Karpas-422 (cell line): ENCODE data around the gene CKAP5. TPM values are rescaled to one million over a fixed set of nuclear protein-coding genes. Genes with fewer than 3 reads are reported as not detected.

ENCODE experiments used
- DNase-seq: peaks from one replicate; pipeline ENCODE4 v3.0.0-alpha.2; 2015
- H2AFZ ChIP-seq: fragments of 200-600 bp; sonication (generic); 2 replicates; pipeline ENCODE4 v1.6.1; 2014; ENCODE audit warnings: antibody characterized with exemption, low read length, mixed read lengths
- H3K27ac ChIP-seq: fragments of 200-600 bp; sonication (generic); 2 replicates; pipeline ENCODE4 v1.5.1; 2014; ENCODE audit warnings: mild to moderate bottlenecking, low read length, moderate library complexity
- H3K27me3 ChIP-seq: fragments of 200-600 bp; sonication (generic); 2 replicates; pipeline ENCODE4 v1.6.1; 2014; ENCODE audit warnings: low read length, mixed read lengths
- H3K36me3 ChIP-seq: fragments of 200-600 bp; sonication (generic); 2 replicates; pipeline ENCODE4 v1.6.1; 2014; ENCODE audit warnings: low read length, mixed read lengths; ENCODE audit not compliant: insufficient read depth
- H3K4me1 ChIP-seq: fragments of 200-600 bp; sonication (generic); 2 replicates; pipeline ENCODE4 v1.6.1; 2014; ENCODE audit warnings: mild to moderate bottlenecking, low read length, mixed read lengths
- H3K4me2 ChIP-seq: fragments of 200-600 bp; sonication (generic); 2 replicates; pipeline ENCODE4 v1.6.1; 2014; ENCODE audit warnings: low read length, low read depth, mild to moderate bottlenecking; ENCODE audit not compliant: poor library complexity, severe bottlenecking
- H3K4me3 ChIP-seq: fragments of 200-600 bp; sonication (generic); 2 replicates; pipeline ENCODE4 v1.5.1; 2014; ENCODE audit warnings: mild to moderate bottlenecking, antibody characterized with exemption, low read length, mixed read lengths
- H3K79me2 ChIP-seq: fragments of 200-600 bp; sonication (generic); 2 replicates; pipeline ENCODE4 v1.6.1; 2014; ENCODE audit warnings: mild to moderate bottlenecking, low read length, mixed read lengths
- H3K9ac ChIP-seq: fragments of 200-600 bp; sonication (generic); 2 replicates; pipeline ENCODE4 v1.6.0; 2014; ENCODE audit warnings: low read length
- H3K9me2 ChIP-seq: fragments of 200-600 bp; sonication (generic), shearing (Covaris generic); replicated peaks from 2 replicates; pipeline ENCODE4 v1.6.0; 2014; ENCODE audit warnings: mild to moderate bottlenecking, low read length, moderate library complexity; ENCODE audit not compliant: insufficient read depth
- H3K9me3 ChIP-seq: fragments of 300-700, 200-600 bp; sonication (generic); 2 replicates; pipeline ENCODE4 v1.6.1; 2014; ENCODE audit warnings: low read length, mixed read lengths
- H4K20me1 ChIP-seq: fragments of 200-600 bp; sonication (generic); 2 replicates; pipeline ENCODE4 v1.6.1; 2014; ENCODE audit warnings: mild to moderate bottlenecking, antibody characterized with exemption, low read length, low read depth; ENCODE audit not compliant: insufficient read depth
- total RNA-seq: library from RNA; depleted of rRNA; stranded (reverse); fragments of >200 nt; shearing (Covaris generic); gene quantifications from 2 replicates; pipeline ENCODE4 v1.2.3, GENCODE V29; 2014; ENCODE audit warnings: low replicate concordance

The CKAP5 gene
- total RNA-seq, 1 experiment from 2014 or later = 82.2 TPM

GRCh38 chr11:46726206-46726862 is 119.7 kb downstream of the CKAP5 start:
- Histone ChIP-seq H3K4me1 (peaks cover 8% of the 10 kb centered on the region), H3K36me3 (no peaks in the 10 kb centered on the region), H3K4me2 (no peak overlapping the region), H3K27me3 (no peaks in the 10 kb centered on the region), H3K9me2 (no peaks in the 10 kb centered on the region), H2AFZ (no peak overlapping the region), H3K9me3 (no peaks in the 10 kb centered on the region), H4K20me1 (no peaks in the 10 kb centered on the region), H3K79me2 (no peaks in the 10 kb centered on the region), H3K27ac (no peak overlapping the region), H3K9ac (no peak overlapping the region), H3K4me3 (no peak overlapping the region)
- no peak for DNase-seq

GRCh38 chr11:46725338-46726205 is 120.5 kb downstream of the CKAP5 start:
- H3K9me3 ChIP-seq = no peaks in the 10 kb centered on the region
- H3K4me3 ChIP-seq = no peak overlapping the region
- H3K36me3 ChIP-seq = no peaks in the 10 kb centered on the region
- no peaks in the 10 kb centered on the region for H3K79me2 ChIP-seq
- H4K20me1 ChIP-seq = no peaks in the 10 kb centered on the region
- H3K4me2 ChIP-seq = no peak overlapping the region
- H3K27ac ChIP-seq = no peak overlapping the region
- no peaks in the 10 kb centered on the region for H3K27me3 ChIP-seq
- DNase-seq = no peak
- H2AFZ ChIP-seq = no peak overlapping the region
- H3K9ac ChIP-seq = no peak overlapping the region
- H3K4me1 ChIP-seq = peaks cover 8% of the 10 kb centered on the region
- H3K9me2 ChIP-seq = no peaks in the 10 kb centered on the region

- no peaks in the 10 kb centered on the region for H4K20me1 ChIP-seq
- H3K9me3 ChIP-seq = no peaks in the 10 kb centered on the region
- H3K27me3 ChIP-seq = no peaks in the 10 kb centered on the region
- H2AFZ ChIP-seq = peak overlapping the region; percentile 42; the same call in 1 of the 2 replicates
- H3K4me3 ChIP-seq = no peak overlapping the region
- H3K4me1 ChIP-seq = peaks cover 8% of the 10 kb centered on the region
- DNase-seq = no peak
- no peak overlapping the region for H3K27ac ChIP-seq
- H3K79me2 ChIP-seq = no peaks in the 10 kb centered on the region
- H3K9ac ChIP-seq = no peak overlapping the region
- no peak overlapping the region for H3K4me2 ChIP-seq
- H3K36me3 ChIP-seq = no peaks in the 10 kb centered on the region
- H3K9me2 ChIP-seq = no peaks in the 10 kb centered on the region
Observed at GRCh38 chr11:46724088-46724487, 122.0 kb downstream of the CKAP5 start.

DNA sequence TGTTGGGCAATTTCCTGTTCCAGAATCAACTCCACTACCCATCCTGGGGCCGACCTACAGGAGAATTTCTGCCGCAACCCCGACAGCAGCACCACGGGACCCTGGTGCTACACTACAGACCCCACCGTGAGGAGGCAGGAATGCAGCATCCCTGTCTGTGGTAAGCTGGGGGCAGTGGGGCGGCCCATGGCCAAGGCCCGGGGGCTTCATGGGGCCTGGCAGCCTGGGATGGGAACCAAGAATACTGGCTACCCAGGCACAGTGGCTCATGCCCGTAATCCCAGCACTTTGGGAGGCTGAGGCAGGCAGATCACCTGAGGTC is 122.8 kb downstream of the CKAP5 start:
- Histone ChIP-seq H3K9ac (no peak overlapping the region), H3K79me2 (no peaks in the 10 kb centered on the region), H3K27ac (no peak overlapping the region), H3K27me3 (no peaks in the 10 kb centered on the region), H3K9me3 (no peaks in the 10 kb centered on the region), H3K4me3 (no peak overlapping the region), H3K36me3 (no peaks in the 10 kb centered on the region), H3K4me2 (no peak overlapping the region), H4K20me1 (no peaks in the 10 kb centered on the region), H3K4me1 (peaks cover 8% of the 10 kb centered on the region), H2AFZ (no peak overlapping the region), H3K9me2 (no peaks in the 10 kb centered on the region)
- DNase-seq = no peak

GRCh38 chr11:46722566-46723358 is 123.3 kb downstream of the CKAP5 start:
- H3K4me2 ChIP-seq = no peak overlapping the region
- H3K36me3 ChIP-seq = no peaks in the 10 kb centered on the region
- no peaks in the 10 kb centered on the region for H3K79me2 ChIP-seq
- H3K4me3 ChIP-seq = no peak overlapping the region
- H3K27ac ChIP-seq = no peak overlapping the region
- no peak overlapping the region for H3K9ac ChIP-seq
- peaks cover 8% of the 10 kb centered on the region for H3K4me1 ChIP-seq
- H3K9me3 ChIP-seq = no peaks in the 10 kb centered on the region
- no peaks in the 10 kb centered on the region for H4K20me1 ChIP-seq
- no peaks in the 10 kb centered on the region for H3K27me3 ChIP-seq
- no peak overlapping the region for H2AFZ ChIP-seq
- no peak for DNase-seq
- H3K9me2 ChIP-seq = no peaks in the 10 kb centered on the region

DNA sequence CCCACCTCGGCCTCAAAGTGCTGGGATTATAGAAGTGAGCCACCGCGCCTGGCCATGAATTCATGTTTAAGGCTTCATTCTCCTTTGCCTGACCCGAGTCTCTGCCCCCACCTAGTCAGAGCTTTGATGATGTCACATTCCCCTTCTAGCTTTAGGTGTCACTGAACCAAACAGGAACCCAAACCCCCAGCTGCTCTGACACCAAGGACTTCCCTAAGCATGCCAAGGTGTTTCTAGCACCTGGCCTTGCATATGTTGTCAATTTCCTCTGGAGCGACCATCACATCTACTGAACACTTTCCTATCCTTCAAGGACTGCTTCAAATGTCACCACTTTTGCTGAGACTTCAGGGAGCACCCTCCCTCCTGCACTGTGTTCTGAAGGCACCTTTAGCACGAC is 124.8 kb downstream of the CKAP5 start:
- Histone ChIP-seq H3K9me3 (no peaks in the 10 kb centered on the region), H3K4me1 (peaks cover 8% of the 10 kb centered on the region), H3K36me3 (no peaks in the 10 kb centered on the region), H3K4me2 (no peak overlapping the region), H3K79me2 (no peaks in the 10 kb centered on the region), H2AFZ (no peak overlapping the region), H3K27ac (no peak overlapping the region), H4K20me1 (no peaks in the 10 kb centered on the region), H3K27me3 (no peaks in the 10 kb centered on the region), H3K4me3 (no peak overlapping the region), H3K9ac (no peak overlapping the region), H3K9me2 (no peaks in the 10 kb centered on the region)
- DNase-seq = no peak

DNA sequence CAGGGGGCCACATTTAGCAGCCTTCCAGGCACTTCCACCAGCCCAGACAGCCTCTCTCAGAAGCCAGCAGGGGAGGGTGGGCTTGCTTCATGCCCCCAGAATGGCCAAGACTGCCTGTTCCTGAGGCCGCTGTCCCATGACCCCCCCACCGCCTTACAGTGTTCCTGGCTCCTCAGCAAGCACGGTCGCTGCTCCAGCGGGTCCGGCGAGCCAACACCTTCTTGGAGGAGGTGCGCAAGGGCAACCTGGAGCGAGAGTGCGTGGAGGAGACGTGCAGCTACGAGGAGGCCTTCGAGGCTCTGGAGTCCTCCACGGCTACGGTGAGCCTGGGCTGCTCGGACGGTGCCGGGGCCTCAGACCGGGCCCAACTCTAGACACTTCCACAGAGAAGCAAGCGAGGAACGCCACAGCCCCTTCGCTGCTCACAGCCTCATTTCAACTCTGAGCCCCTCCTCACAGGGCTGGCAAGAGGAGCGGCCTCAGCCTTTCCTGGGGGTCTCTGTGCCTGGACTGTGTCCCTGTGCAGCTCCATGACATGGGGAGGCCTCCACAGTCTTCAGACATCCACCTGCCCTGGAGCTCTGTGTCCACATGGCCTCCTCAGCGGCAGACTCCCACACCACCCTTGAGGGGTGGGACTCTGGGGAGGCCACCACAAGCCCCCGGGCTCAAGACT is 126.4 kb downstream of the CKAP5 start:
- H3K4me2 ChIP-seq = no peak overlapping the region
- no peaks in the 10 kb centered on the region for H3K9me2 ChIP-seq
- no peaks in the 10 kb centered on the region for H3K27me3 ChIP-seq
- no peak overlapping the region for H3K9ac ChIP-seq
- peaks cover 8% of the 10 kb centered on the region for H3K4me1 ChIP-seq
- H3K4me3 ChIP-seq = no peak overlapping the region
- no peak for DNase-seq
- H3K36me3 ChIP-seq = no peaks in the 10 kb centered on the region
- no peaks in the 10 kb centered on the region for H3K9me3 ChIP-seq
- H3K27ac ChIP-seq = no peak overlapping the region
- H3K79me2 ChIP-seq = no peaks in the 10 kb centered on the region
- H2AFZ ChIP-seq = no peak overlapping the region
- no peaks in the 10 kb centered on the region for H4K20me1 ChIP-seq
